Cerebellar cortex (tissue), 1 donor: Measurements from ENCODE around the gene ALDH3B2.
"Not testable (repeated sequence)": the region's sequence is repeated elsewhere in the genome, so short reads cannot be mapped to it uniquely, and the experiment has no call there.

Experiments
- DNase-seq: peaks from one replicate; pipeline ENCODE4 v3.0.0-alpha.2; 2015; ENCODE audit warnings: low spot score

Gene ALDH3B2, protein sequence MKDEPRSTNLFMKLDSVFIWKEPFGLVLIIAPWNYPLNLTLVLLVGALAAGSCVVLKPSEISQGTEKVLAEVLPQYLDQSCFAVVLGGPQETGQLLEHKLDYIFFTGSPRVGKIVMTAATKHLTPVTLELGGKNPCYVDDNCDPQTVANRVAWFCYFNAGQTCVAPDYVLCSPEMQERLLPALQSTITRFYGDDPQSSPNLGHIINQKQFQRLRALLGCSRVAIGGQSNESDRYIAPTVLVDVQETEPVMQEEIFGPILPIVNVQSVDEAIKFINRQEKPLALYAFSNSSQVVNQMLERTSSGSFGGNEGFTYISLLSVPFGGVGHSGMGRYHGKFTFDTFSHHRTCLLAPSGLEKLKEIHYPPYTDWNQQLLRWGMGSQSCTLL

DNA sequence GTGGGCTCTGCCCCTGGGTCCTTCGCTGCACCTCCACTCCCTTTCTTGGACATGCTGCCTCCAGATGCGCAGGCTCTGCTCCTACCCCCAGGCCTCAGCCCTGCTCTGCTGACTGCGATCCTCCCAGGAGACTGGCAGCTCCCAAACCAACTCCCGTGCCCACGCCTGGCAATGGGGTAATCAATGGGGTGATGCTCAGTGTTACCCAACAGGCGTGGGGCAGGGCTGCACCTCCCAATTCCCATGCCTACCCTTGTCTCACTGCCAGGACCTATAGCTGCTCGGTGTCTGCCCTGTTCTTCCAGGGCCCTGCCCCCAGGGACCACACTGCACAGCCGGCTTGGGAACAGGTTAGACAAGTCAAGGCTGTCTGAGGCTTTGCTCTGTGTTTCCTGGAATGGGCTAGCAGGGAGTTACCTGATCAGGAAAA, at the start of gene ALDH3B2:
Gene ALDH3B2 (minus strand): TSS at position 182 of the 430 bp plus-strand sequence. CDS start 7,688 bp downstream, outside the sequence.
- no peak for DNase-seq

DNA sequence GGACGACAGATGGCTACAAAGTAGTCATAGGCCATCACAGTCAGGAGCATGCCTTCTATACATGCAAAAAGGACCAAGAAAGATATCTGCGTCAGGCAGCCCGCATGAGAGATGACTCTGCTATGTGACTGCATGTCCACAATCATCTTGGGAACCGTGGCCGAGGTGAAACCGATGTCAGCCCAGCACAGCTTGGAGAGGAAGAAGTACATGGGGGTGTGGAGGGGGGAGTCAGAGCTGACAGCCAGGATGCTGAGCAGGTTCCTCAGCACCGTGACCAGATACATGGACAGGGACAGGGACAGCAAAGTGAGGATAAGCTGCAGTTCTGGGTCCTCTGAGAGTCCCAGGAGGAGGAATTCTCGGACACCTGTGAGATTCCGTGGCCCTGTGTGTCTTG, 48.6 kb upstream of the ALDH3B2 start:
- DNase-seq, result not testable (repeated sequence)

DNA sequence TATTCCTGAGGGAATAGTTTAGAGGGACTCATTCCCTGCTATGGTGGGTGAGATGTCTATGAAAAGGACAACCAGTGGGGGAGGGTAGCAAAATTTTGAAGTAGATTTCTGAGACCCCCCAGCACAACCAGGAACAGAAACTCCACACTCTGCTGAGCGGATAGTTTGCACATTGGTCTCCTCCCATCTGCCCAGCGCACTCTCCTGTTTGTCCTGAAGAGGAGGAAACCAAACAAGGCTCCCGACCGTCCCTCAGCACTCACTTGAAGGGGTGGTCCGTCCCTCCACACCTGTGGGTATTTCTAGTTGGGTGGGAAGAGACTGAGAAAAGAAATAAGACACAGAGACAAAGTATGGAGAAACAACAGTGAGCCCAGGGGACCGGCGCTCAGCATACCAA, 41.8 kb upstream of the ALDH3B2 start:
- not testable (repeated sequence) for DNase-seq

DNA sequence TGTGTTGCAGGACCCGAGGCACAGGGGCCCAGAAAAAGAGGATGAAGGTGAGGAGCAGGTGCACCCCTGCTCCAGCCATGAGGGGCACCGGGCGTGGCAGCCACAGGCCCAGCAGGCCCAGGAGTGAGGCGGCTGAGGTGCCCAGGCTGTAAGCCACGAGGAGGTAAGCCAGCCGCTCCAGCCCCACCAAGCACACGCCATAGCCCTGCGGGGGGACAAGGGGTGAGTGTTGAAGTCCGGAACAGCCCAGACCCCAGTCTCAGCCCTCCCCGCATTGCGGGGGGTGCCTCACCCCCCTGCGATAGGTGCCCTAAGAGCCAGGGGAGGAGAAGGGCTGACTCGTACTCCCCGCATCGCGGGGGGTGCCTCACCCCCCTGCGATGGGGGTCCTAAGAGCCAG, 41.4 kb upstream of the ALDH3B2 start:
- DNase-seq, result not testable (repeated sequence)

DNA sequence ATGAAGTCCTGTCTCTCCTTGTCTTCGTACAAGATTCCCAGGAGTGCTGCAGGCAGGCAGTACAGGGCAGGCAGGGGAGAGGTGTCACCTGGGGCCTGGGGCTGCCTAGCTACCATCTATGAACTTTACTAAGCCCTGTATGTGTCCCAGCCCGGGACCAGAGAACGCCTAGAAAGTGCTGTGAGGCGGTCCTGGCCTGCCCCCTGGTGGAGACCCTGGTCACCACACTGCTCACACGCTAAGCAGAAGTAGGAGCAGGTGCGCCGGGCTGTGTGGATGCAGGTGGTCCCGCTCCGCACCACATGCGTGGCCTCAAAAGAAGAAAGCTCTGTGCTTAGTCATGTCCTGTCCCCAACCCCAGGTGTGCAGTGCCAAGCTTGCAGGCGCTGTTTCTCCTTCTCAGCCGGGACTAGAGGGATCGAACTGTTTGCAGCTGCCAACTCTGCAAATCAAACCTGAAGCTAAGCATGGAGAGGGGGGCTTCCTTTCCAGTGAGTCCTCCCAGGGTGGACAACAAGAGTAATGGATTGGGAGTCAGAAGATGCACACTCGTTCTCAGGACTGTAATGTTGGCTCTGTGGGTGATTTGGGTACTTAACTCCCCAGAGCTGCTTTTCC, 39.6 kb upstream of the ALDH3B2 start:
- DNase-seq, result not testable (repeated sequence)

DNA sequence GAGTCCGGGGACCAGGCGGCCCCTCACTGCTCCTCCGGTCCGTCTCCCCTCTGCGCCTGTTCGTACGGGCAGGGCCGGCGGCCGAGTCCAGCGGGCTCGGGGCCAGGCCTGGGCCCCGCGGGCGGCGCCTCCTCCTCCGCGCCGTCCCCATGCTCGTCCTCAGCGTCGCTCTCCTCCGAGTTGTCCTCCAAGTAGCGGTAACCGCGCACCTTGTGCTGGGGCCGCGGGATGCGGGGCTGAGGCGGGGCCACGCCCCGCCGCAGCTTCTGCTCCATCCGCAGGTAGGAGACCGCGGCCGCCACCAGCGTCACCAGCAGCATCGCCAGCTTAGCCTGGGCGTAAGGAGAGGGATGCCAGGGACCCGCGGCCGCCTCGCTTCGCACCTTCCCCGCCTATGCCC, 37.3 kb upstream of the ALDH3B2 start:
- DNase-seq, result not testable (repeated sequence)

DNA sequence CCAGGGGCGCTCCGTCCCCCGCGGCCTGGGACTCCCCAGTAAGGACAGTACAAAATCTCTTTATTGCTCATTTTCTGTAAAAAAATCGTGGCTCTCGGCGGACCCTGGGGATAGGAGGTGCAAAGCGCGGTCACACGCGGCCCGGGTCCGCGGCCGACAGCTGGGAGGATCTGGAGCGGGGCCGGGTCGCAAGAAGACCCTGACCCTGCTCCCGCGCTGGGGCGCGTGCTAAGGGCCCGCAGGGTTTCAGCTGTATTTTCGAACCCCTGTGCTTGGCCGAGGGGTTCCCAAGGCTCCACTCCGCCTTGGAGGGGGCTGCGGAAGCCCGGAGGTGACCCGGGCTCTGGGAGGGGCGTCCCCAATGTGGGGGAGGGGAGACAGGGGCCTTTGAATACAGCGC, 36.8 kb upstream of the ALDH3B2 start:
- not testable (repeated sequence) for DNase-seq

DNA sequence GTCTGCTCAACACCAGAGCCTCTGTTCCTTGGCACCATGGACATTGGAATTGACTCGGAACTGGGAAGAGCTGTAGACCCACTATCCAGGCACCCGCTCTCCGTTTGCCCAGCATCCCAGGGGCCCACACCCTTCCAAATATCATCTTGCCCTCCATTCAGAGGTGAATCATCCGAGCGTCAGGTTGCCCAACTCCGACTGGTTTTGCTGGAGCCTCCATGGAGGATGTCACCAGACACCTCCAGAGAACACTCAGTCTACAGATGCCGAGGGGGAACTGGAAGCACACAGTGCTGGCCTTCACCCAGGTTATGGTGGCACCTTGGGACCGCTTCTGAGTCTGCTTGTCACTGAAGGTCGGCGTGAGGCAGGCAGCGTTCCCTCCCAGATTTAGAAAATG, 35.4 kb upstream of the ALDH3B2 start:
- DNase-seq, result not testable (repeated sequence)

DNA sequence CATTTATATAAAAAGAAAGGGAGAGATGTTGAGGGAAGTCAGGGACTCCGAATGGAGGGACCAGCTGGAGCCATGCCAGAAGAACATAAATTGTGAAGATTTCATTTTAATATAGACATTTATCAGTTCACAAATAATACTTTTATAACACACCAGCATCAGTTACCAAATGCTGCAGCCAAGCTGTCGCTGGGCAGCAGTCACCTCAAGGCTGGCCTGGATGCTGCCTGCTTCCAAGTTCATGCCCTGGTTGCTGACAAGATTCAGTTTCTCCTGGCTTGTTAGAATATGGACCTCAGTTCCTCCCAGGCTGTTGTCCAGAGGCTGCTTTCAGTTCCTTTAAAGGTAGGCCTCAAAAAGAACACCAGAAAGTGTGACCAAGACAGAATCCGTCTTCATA, 30.8 kb upstream of the ALDH3B2 start:
- no peak for DNase-seq

DNA sequence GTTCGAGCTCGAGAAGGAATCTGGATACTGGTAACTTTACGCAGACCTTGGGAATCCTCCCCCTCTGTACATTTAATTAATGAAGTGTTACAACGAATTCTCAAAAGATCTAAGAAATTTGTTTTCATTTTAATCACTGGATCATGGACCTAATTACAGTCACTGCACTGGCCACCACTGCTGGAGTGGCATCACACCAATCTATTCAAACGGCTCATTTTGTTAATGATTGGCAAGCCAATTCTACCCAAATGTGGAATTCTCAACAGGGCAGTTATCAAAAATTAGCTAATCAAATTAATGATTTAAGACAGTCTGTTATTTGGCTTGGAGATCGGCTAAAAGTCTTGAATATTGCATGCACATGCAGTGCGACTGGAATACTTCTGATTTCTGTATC, 30.1 kb upstream of the ALDH3B2 start:
- DNase-seq, result no peak

DNA sequence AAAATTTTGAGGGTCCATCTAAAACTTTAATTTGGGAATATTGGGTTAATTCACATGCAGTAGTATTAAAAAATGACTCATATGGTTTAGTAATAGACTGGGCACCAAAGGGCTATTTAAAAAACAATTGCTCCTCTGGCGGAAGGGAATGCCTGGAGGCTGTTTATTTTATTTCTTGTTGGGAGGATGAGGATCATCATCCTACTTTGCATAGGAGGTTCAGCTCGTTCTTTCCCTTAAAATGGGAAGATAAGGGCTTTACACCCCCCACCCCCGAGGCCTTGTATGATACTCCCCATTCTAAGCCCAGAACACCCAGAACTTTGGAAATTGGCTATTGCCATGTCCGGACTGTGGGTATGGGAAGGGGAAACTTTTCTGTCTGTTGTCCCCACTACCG, 29.3 kb upstream of the ALDH3B2 start:
- not testable (repeated sequence) for DNase-seq

DNA sequence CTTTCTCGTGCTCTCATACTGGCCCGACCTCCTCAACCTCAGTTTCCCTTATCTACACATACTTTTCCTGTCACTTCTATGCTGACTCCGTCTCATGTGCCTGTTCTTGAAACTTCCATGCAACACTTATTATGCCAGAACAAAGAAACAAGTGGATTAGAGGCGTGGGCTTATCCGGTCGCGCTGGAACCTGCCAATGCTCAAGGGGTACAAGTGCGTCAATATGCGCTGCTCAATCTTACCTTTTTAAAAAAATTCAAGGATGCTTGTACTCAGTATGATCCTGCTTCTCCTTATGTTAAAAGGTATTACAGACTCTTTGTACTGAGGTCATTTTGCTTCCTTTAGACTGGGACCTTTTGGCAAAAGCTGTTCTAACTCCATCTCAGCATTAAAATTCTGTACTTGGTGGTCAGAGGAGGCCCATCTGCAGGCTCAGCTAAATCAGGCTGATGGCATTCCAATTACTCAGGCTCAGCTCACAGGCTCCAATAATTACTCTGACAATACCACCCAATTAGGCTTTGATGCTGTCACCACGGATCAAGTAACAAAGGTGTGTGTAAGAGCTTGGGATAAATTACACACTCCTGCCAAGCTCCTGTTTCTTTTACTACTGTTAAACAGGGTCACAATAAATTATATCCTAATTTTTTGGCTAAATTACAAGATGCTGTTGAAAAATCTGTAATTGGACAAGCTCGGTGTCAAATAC, 26.3 kb upstream of the ALDH3B2 start:
- DNase-seq, result no peak

DNA sequence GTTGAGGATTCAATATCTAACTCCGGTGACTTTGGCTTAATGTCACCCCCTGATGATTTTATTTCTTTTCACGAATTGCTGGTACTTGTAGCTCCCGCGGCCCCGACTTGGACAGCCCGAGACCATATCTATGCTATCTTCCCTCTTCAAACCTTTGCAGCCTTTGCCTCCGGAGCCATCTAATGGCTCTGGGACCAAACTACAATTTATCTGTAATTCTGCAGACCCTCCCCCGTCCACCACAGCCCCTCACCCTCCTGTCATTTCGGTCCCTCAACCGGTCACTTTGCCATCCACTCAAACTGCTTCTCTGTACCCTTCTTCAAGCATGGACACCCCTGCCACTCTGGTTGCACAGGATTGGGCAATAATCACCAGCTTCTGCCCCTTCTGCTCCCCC, 25.7 kb upstream of the ALDH3B2 start:
- no peak for DNase-seq

DNA sequence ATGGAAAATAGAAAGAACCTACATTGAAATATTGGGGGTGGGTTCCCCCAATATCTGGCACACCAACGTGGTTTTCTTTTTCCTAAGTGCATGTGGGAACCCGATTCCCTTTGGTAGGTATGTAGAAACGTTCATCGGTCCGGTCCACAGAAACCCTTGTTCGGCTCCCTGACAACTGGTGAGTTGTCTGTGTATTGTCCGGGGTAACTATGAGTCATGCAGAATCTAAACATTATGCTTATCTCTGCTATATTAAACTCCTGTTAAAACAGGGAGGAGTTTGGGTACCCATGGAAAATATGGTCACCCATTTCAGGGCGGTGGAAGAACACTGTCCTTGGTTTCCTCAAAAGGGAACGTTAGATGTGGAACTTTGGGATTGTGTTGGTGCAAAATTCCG, 25.1 kb upstream of the ALDH3B2 start:
- DNase-seq, result no peak

DNA sequence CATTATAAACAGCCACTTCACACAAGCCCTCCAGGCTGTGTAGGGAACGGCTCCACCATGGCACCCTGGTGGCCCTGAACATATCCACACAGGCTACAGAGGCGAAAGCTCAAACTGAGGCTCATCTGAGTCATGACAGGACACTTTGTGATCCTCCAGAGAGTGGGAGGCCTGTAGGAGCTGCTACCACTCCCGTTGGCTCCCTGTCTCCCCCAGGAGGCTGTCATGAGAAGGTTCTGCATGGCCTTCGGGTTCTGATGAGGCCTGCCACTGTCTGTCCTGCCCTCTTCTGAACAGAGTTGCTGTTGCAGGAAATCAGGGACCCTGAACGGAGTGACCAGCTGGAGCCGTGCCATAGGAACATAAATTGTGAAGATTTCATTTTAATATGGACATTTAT, 23.8 kb upstream of the ALDH3B2 start:
- no peak for DNase-seq

DNA sequence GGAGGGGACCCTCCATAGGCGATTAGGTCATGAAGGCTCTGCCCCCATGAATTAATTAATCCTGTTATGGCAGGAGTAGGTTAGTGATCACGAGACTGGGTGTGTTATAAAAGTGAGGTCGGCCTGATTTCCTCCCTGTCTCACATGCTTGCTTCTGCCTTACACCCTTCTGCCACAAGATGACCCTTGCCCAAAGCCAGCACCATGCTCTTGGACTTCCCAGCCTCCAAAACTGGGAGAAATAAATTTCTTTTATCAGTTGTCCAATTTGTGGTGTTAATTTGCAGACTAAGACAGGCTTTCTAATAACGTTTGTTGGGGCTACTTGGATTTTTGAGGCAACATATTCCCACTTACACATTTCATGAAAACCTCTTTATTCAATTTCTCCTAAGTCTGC, 23.4 kb upstream of the ALDH3B2 start:
- no peak for DNase-seq

DNA sequence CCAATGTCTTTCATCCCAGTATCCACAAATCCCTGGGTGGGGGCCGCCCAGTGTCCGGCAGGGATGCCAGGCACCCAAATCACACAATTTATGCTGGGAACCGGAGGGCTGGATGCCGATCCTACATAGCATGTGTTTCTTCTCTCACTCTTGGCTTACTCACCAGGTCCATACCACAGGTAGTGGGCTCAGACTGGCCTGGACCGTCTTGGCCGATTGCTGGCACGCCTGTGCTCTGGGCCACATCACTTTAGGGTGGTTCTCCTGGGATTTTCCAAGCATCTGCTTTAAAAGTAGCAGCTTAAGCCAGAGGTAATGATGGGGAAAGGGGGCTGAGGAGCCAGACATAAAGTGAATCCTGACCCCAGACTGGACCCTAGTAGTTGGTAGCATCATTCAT, 22.6 kb upstream of the ALDH3B2 start:
- no peak for DNase-seq

DNA sequence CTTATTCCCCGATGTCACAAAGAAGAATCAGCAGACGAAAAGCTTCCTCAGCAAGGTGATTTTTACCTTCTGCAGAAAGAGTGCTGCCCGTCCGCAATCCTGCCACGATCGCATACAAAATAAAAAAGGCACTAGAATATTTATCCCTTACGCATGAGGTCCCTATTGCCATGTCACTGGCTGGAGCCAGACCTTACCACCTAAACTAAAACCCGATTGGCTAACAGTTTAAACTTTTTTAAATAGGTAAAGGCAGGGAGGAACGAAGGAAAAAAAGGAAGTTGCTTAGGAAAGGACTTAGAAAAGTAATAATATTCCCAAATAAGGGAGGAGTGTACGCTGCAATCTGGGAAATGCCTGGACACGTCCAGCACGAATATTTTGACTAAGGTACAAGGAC, 21.2 kb upstream of the ALDH3B2 start:
- no peak for DNase-seq

DNA sequence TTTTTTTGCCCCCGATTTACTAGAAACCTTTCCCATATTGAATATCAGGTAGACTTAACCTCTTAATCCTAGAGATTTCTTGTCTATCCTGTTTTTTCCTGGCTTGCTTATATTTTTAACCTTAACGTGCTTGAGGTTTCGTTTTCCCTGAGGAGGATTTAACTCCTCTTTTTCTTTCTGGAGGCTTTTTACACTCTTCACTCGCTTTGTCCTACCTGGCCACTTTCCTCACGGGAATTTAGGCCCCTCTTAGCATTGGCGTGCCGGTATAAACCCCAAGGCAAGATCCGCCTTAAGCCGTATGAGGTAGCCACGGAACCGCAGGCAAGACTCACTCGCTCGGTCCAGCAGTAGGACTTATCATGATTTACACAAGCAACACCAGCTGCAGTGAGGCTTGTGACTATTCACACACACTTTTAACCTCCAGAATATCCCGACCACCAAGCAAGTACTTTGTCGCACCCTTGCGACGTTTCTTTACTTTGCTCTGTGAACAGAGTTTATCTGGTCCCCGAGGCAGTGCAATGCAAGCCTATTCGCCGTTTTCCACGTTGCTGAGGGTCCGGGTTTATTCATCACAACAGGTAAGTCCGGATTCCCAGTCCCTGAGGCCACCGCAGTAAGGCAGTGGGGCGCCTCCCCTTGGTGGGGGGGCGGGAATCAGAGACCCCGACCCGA, 20.6 kb upstream of the ALDH3B2 start:
- no peak for DNase-seq

DNA sequence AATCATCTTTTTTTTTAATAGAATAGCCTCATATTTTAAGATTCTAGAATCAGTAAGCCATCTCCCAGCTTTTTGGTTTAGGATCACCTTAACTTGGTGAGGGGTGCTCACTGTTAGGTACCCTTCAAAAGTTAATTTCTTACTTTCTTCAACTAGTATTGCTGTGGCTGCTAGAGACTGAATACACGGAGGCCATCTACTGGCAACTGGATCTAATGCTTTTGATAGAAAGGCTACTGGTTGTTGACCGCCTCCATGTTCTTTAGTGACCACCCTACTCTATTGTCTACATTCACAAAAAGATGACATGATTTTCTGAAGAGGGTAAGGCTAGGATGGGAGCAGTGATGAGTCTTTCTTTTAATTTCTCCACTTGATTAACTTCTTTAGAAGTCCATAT, 16.7 kb upstream of the ALDH3B2 start:
- DNase-seq, result peak; percentile 12

DNA sequence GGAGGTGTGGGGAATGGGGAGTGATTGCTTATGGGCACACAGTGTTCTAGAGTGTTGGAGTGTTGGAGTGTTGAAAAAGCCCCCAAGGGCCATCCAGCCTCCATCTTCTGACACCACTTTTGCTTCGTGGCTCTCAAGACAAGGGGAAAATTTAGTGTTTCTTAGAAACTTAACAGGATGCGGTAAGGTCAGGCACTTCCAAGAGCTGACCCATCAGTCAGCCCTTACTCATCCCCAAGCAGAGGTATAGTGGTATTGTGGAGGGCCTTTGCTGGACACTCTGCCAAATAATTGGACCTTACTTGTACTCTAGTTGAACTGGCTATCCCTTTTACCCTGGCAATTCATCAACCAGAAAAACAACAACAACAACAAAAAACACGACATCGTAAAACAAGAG, 14.8 kb upstream of the ALDH3B2 start:
- no peak for DNase-seq

DNA sequence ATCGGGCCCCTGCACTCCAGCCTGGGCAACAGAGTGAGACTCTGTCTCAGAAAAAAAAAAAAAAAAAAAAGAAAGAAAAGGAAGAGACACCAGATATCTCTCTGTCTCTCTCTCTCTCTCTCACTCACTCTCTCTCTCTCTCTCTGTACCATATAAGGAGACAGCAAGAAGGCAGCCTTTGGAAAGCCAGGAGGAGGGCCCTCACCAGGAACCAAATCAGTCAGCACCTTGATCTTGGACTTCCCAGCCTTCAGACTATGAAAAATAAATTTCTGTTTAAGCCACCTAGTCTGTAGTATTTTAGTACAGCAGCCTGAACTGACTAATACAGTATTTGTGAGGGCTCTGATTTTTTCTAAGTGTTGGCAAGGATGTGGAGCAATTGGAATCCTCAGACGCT, 13.6 kb upstream of the ALDH3B2 start:
- DNase-seq, result no peak
